Stimulated activated CD4-positive, alpha-beta T cell treated with anti-CD3 and anti-CD28 coated beads, Interleukin-4, amount 100 ng/mL, for 1 hour (primary cell): ENCODE results near the gene PTHLH.

Experiments
- DNase-seq: peaks from one replicate; pipeline ENCODE4 v3.0.0-alpha.2; 2020

PTHLH gene

DNA sequence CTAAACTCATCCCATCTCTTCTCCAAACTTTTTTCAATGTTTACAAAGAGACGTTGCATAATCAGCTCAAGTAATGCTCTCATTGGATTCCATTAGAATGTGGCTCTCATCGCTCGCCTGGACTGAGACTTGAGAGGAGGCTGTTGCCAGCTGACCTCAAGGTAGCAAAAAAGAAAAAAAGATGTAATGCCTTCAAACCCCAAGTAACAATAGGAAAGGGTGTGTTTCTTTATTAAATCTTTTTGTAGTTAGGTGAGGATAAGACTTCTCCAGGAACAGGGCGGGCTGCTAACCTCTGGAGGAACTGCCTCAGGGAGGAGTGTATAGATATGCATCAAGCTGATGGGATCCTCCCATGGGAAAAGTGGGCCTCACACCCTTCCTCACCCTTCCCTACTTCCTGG is 956 bp upstream of the PTHLH start:
- DNase-seq, result no peak

DNA sequence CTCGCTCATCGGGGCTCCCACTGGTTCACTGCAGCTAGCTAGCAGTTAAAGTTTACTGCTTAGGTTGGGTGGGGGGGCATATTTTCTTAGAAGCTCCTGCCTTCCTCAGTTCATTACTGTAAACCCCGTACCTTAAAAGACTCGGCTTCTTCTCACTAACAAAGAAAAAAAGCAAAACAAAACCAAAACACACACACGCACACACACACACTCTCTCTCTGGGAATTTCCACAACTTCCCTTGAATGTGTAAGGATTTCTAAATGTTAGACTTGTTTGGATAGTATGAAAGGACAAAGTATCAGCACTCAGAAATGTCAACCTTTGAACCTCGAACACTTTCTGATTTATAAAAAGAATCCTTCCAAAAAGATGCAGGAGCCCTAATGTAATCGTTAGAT is 927 bp downstream of the PTHLH start:
- DNase-seq, result no peak

DNA sequence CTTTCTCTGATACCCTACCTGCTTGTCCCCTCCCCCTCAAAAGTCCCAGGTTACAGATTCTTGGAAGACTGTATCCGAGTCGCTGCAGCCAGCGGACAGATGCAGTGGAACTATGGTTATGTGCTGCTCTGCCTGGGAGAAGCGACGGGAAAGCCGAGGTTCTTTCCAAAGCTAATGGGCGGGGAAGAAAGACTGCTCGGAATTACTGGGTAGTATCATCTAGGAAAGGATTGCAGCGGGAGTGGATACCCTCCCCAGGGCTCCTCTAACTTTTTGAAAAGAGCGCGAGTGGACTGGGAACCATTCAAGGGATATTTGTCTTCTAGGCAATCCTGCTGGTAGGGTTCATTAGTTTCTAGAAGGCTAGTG is 1.4 kb downstream of the PTHLH start:
- DNase-seq, result no peak

DNA sequence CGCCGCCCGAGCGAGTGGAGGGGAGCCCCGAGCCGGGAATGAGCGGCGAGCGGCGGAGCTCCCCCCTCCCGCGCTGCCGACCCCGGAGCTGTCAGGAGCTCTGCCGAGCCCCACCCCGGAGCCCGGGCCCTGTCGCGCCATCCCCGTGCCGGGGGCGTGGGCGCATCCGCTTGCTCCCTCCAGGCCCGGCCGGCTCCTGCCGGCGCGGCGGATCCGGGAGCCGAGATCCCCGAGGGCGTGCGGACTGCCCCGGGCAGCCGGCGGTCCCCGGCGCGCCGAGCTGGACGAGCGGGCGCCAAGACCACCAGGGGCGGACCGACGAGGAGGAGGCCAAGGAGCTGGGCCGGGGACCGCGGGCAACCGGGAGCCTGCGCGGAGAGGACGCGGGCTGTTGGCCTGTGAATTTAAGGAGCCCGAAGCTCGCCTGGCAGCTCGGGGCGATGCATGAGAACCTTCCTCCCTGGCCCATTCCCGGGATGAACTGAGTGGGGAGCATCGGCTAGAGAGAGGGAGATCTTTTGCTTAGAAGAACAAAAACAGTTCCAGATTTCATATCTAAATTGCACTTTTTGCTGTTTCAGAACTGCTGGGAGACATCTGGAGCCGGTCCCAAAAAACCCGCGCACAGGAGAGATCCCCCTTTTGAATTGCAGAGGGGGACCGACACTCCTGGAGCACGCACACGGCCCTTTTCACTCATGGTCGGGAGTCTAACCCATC is 2.0 kb downstream of the PTHLH start:
- no peak for DNase-seq

DNA sequence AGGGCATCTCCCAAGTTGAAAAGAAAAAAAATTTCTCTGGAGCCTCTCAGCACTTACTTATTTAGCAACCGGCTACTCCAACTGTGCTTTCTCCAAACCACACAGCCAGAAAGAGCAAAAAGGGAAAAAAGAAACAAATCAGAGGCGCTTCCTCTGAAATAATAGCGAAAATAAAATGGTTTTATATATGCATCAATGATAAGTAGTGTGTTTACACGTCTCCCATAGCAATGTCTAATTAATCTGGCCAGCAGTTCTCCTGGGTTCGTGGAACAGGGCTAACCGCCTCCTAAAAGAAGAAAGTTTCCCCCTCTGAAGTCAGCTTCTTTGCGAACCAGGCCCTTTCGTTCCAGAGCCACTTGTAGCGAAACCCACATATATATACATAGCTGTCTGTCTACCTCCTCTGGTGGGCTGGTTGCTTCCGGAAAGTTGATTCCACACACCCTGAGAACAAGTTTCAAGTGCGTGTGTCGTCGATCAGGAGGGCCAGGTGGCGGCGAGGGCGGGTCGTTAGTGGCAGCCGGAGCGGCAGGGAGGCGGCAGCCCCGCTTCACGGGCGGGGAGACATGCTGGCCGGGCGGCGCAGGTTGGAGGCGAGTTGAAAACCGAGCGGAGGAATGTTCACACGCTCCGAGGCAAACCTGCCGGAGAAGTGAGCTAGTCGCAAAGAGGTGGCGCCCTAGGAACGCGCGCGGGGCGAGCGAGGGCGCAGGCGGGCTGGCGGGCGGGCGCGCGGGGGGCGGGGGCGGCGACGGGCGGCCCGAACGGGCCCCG is 2.7 kb downstream of the PTHLH start:
- DNase-seq, result peak; percentile 59

DNA sequence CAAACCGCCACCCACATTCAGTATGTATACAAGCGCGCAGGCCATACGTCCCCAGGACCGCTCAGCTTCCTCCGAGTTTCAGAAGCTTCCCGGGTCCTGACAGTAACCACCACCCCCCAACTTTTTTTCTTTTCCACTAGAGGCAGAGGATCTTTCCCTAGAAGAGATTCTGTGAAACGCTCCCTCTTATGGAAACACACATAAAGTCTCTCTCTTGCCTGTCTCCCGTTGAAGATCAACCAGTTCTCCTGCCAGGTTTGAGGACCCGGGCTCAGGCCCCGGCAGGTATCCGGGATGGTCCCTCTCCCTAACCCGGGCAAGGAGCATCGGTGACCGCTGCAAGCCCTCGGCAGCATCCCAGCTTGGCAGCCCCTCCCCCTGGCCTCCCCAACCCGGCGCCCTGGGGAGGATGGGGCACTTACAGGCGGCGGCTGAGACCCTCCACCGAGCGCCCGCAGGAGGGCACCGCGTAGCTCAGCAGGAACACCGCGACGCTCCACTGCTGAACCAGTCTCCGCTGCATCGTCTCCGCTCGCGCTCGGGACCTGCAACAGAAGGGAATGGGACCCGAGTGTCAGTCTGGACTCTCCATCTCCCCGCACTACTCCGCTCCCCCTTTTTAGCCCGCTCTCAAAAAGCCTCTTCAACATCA is 3.4 kb downstream of the PTHLH start:
- no peak for DNase-seq

DNA sequence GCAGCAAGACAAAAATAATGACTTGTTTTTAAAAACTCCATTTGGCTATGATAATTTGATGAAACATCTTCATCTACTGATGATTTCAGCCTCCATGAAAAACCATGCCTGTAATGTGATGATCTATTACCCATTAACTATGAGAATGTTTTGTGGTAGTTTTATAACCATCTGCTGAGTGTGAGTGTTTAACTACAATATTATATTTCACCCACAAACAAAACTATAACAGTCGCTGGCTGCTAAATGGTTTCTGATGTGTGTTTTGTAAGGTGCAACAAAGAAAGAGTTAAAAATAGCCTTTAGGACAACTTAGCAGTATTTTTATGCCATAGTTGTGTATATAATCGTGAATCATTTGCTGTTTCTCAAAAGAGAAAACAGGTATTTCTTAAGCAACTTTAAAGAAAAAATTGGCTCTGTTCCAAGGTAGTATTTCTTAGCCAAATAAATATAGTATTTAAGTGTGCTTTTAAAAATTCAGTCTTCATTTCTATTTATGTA is 4.9 kb downstream of the PTHLH start:
- DNase-seq, result no peak

DNA sequence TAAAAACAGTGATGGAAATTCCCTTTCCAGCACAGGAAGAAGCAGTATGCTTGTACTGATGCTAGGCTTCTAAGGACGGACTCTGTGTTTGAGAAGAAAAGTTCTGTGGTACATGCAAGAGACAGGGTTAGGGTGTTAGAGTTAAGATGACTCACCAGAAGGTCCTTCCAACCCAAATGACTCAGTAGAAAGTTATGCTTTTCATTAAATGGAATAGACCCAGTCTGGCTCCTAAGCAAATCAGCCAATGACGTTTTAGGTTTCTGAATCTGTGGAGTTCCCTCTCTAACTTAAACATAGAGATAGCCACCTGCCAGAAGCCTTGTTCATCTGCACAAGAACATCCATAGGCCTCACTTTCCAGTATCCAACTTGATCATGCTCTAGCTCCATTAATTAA is 5.7 kb downstream of the PTHLH start:
- DNase-seq, result no peak

DNA sequence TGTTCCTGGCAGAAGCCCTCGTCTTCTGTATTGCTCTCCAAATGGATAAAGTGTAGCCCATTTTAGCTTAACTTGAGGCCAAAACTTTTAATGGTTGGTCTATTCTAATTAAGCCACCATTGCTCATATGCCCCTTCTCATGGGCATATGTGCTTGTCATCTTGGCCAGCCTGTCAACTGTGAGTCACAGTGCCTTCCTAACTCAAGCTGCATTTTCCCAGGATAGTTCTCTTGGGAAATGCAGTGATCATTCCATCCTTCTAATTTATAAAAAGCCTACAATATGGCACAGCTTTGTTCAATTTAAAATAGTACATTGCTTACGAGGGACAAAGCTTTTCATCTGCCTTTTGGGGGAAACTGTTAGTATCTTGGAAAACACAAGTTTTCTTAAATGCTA is 6.6 kb downstream of the PTHLH start:
- DNase-seq, result no peak

DNA sequence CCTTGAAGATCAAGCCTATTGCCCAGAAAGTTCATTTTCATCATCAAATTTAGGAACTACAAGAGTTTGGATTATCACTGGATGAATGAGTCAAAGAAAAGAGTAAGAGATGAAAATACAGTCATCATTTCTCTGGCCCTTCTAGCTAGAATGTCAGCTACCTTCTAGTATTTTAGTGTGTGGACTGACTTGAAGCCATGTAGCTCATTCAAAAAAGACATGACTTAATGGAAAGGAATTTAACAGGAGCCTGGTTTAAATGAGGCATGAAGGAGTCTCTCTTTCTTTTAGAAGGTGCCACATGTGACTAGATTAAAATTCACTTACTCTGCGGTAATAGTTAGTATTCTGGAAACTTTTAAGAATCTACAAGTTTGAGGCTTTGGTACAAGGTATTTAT is 7.1 kb downstream of the PTHLH start:
- no peak for DNase-seq

DNA sequence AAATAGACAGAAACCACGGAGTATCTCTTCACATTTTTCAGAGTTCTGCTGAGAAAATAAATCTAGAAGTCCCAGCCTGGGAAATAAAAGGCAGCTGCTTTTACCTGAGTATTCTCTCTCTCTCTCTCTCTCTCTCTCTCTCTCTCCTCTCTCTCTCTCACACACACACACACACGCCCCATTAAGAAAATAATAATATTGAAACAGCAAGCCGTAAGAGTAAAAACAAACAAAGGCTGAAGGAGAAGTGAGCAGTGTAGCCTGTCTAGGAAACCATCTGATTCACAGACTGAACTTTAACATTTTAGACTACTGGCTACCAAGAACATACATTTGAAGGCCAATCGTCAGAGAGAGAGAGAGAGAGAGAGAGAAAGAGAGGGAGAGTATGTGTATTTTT is 8.4 kb downstream of the PTHLH start:
- DNase-seq, result no peak

DNA sequence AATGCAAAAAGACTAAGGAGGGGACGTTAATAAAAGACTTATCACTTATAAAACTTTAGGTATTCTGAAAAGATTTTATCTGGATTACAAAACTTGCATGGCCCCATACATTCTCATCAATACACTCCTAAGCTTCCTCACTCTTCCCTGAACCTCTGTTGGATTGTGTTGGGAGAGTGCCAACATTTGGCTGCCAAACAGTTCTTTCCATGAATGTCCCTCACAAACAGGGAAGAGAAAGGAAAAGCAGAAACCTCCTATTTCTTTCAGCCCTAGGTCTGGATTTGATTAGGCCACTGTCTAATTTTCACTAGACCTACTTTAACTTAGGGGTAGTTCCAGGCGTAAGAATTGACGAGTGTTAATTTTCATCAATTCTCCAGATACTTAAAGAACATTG is 11.7 kb downstream of the PTHLH start:
- DNase-seq, result no peak

DNA sequence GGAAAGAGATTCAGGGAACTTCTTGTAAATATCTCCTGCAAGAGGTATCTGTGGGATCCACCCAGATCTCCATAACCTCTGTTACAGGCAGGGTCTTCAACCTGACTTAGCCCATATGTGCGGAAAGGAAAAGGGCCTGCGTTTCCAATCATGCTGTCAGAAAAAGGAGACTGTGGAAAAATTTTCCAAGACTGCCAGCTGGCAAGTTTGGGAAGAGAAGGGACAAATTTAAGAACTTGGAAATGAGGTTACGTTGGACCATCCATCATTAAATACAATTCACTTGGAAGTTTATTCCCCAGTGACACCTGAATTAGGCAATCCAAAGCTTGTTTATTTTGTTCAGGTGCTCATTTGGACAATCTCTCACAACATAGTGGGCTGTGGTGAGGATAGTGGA is 13.9 kb downstream of the PTHLH start:
- DNase-seq, result no peak

DNA sequence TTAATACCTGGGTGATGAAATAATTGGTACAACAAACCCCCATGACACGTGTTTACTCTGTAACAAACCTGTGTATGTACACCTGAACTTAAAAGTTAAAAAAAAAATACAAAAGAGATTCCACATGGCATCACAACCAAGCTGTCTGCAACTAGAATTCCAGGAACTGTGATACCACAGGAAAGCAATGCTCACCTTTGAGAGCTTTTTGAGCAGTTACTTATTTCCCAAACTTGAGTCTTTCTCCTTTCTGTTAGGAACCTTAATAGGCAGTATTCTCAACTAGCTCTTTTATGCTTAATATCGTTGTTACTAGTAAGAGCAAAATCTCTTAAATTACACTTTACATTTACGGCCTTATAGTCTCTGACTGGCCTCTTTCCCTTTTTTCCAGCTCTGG is 15.2 kb downstream of the PTHLH start:
- no peak for DNase-seq

DNA sequence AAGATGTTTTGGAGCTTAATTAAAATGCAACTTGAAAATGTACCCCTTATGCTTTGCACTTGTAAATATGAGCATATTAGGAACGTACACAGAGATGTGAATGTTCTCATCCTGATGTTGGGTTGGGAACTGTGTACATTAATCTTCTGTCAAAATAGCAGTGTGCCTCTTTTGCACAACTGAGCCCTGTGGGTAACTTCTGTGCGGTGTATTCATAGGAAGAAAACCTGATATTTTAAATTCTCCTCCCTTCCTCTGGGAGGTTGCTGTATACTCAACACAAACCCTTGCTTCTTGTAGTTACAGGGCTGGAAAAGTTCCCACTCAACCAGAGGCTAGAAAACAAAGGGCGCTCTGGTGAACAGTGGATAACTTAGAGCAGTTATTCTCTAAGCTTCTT is 18.7 kb downstream of the PTHLH start:
- DNase-seq, result no peak

DNA sequence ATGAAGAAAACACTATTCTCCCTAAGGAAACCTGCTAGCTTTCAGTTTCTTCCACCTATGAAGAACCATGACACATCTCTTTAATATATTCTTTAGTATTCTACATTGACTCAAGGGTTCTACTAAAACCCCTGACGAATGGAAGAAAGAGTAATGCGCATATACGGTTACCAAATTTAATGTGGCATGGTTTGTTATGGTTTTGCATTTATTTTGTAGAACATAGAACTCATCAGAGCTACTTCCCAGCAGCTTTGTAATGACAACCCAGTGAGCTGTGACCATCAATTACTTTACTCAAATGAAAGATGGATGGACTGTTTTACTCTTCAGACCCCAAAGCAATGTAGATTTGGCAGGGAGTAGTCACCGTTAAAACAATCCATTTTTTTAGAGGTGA is 19.2 kb downstream of the PTHLH start:
- DNase-seq, result no peak

DNA sequence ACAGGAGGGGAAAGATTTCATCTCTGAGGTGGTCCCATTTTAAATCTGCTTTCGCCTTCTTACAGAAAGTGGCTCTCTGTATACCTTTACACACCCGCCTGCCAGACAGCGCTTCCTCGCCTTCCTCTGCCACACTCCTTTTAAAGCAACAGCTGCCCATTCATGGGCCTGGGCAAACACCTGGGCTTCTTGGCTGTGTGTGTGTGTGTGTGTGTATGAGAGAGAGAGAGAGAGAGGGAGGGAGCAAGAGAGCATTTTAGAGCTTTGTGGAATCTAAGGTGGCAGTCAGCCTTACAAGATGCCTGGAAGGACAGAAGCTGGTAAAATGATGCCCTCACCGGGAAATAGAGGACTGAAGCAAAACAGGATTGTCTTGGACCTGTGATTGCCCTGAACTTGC is 20.0 kb downstream of the PTHLH start:
- no peak for DNase-seq

DNA sequence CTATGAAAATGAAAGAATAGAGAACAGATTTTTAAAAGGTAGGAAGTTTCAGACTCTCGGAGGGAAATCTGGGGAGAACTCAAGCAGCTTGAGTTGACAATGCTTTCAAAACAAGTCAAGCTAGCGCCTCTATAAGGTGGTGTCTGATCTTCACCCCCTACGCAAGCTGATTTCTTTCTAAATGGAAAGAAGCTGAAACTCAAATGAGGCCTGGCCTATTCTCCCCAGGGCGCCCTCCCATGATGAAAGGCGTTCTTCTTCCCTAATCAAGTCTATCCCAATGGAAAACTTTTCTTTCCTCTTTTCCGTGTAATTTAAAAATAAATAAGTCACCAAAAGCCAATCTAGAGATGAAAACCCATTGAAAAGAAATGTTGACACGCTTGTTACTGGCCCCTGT is 20.6 kb downstream of the PTHLH start:
- no peak for DNase-seq

DNA sequence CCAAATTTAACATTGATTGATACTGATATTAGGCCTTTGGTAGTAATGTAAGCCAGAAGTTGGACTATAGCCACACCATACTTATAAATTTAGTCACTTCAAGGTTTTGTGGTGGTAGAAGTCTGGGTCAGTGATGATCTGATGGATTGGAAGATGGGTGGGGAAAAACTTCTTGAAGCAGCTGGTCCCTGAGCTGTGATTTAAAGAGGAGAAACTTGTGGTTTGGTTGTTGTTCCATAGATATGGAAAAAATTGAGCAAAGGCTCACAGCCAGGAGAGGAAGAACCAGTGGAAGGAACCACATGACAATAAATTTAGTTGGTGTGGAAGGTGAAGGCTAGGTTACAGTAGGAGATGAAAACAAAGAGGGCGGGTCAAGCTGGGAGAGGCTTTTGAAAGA is 26.1 kb downstream of the PTHLH start:
- no peak for DNase-seq

DNA sequence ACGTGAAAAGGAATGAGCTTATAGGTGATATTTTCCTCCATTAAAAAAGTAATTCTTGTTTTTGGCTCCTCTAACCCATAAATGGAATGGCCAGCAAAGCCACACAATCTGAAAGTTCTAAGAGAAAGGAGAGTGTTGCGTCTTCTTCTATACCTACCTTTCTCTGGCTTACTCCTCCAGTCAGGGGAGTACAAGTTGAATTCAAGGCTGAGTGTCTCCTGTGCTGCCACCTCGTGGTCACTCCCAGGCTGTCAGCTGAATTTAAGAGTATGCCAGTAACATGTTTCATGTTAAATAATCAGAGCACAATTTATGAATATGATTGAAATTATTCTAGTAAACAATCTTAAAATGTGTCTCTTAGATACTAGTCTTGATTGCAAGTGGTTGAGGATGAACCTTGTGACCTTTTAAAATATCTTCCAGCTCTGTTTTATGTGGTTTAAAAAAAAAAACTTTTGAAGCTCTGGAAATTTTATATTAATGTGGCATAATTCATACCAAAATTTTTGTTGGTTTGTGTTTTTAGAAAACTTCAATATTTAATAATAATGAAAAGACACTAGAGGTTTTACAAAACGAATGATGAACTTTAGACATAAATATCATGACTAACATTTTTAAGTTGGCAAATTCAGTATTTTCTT is 31.7 kb downstream of the PTHLH start:
- peak; percentile 78 for DNase-seq

DNA sequence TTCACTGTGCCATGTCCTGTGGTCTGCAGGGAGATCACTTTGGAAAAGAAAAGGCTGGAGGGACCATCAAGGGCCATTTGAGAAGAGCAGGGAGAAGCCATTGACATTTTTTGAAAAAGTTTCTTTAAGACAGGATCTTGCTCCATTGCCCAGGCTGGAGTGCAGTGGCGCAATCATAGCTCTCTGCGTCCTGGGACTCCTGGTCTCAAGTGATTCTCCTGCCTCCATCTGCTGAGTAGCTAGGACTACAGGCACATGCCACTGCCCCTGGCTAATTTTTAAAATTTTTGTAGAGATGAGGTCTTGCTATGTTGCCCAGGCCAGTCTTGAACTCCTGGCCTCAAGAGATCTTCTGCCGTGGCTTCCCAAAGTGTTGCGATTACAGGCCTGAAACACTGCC is 32.3 kb downstream of the PTHLH start:
- no peak for DNase-seq

DNA sequence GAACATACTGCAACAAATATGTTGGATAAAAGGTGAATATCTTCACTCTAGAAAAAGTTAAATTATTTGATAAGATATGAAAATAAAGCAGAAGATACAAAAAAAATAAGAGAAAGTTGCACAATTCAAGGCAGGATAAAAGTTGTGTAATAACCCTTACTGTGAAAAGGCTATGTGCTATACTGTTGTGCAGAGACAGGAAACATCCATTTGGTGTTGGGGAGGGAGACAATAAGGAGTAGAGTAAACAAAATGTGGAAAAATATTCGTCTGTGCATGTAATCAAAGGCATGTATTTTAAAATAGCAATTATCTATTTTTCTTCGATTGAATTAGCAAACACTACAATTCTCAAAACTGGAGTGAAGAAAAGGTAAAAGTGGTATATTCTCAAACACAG is 34.8 kb downstream of the PTHLH start:
- DNase-seq, result no peak

DNA sequence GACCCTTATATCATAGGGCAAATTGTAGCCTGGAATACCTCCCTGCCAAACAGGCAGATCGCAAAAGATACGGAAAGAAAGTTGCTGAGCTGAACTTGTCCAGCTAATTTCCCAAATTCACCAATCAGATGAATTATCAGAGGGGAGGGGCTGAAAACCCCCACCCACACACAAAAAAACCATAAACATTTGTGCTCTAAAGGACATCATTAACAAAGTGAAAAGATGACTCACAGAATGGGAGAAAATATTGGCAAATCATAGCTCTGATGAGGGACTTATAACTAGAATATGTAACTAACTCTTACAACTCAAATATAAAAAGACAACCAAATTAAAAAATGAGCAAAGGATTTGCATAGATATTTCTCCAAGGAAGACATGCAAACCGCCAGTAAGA is 36.3 kb downstream of the PTHLH start:
- no peak for DNase-seq

DNA sequence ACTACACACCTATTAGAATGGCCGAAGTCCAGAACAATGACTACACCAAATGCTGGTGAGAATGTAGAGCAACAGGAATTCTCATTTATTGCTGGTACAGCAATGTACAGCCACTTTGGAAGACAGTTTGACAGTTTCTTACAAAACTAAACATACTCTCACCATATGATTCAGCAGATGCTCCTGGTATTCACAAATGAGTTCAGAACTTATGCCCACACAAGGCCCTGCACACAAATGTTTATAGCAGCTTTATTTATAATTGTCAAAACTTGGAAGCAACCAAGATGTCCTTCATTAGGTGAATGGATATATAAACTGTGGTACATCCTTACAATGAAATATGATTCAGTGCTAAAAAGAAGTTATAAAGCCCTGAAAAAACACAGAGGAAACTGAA is 38.3 kb downstream of the PTHLH start:
- DNase-seq, result no peak
